CD4-positive, alpha-beta T cell treated with Interleukin-21 for 1 hour (primary cell): Measurements from ENCODE around the gene FGF6.
"Not testable (repeated sequence)": the region's sequence is repeated elsewhere in the genome, so short reads cannot be mapped to it uniquely, and the experiment has no call there.

Experiments used
- DNase-seq: peaks from one replicate; pipeline ENCODE4 v3.0.0-alpha.2; 2020

FGF6 gene

GRCh38 chr12:4417455-4417854 is 28.2 kb downstream of the FGF6 start:
- no peak for DNase-seq

DNA sequence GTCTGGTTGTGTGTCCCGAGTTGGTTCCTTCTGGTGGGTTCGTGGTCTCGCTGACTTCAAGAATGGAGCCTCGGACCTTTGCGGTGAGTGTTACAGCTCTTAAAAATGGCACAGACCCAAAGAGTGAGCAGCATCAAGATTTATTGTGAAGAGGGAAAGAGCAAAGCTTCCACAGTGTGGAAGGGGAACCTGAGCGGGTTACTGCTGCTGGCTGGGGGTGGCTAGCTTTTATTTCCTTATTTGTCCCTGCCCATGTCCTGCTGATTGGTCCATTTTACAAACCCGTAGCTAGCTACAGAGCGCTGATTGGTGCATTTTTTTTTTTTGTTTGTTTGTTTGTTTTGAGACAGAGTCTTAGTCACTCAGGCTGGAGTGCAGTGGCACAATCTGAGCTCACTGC is 29.3 kb downstream of the FGF6 start:
- no peak for DNase-seq

DNA sequence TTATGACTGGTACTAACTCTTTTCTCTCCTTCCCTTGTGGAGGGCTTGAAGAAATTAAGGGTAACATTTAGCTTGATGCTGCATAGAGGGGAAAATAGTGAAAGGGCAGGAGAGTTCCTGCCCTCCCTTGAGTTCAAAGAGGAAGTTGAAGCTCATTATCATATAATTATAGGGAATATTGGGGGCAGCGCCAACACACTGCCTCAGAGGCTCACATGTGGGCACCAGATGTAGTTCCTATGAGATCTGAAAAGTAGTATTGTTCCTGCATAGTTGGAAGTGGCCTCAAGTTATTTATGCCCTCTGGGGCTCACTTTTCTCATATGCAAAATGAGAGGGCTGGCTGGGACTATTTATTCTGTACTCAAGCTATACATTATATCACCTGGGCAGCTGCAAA is 33.1 kb downstream of the FGF6 start:
- no peak for DNase-seq

GRCh38 chr12:4412056-4412455 is 33.6 kb downstream of the FGF6 start:
- no peak for DNase-seq

DNA sequence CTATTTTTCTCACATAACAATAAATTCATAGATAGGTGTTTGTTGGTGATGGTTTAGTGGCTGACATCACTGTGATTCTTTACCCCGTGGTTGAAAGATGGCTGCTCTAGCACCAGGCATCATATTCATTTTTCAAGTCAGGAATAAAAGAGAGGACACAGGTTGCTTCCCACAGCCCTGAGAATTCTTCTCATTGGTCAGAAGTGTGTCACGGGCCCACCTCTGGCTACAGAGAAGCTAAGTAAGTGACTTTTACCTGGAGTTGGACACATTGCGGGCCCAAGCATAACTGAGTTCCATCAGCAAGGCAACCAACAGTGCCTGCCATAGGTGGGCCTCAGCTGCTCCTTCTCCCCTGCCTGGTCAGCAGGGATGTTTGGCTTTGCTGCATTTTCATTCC is 38.5 kb downstream of the FGF6 start:
- DNase-seq: no peak

GRCh38 chr12:4404877-4405637 is 40.6 kb downstream of the FGF6 start:
- not testable (repeated sequence) for DNase-seq

- DNase-seq: no peak
These were observed 42.6 kb downstream of the FGF6 start for GRCh38 chr12:4402996-4403395.

- no peak for DNase-seq
These were observed 44.5 kb downstream of the FGF6 start for GRCh38 chr12:4401117-4401516.

DNA sequence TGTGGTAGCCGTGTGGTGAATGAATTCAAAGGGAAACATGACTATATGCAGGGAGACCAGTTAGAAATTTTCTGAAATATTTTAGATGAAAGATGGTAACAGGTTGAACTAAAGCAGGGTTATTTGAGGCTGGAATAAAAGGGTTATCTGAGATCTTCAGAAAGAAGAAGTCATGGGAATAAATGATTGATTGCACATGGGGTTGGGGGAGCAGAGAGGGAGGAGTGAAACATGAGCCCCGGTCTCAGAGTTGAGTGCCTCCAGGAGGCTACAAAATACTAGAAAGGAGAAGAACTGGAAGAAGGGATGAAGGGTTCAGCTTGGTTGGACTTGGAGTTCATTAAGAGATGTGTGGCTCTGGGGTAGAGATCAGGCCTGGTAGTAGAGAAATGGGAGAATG is 49.8 kb downstream of the FGF6 start:
- no peak for DNase-seq

DNA sequence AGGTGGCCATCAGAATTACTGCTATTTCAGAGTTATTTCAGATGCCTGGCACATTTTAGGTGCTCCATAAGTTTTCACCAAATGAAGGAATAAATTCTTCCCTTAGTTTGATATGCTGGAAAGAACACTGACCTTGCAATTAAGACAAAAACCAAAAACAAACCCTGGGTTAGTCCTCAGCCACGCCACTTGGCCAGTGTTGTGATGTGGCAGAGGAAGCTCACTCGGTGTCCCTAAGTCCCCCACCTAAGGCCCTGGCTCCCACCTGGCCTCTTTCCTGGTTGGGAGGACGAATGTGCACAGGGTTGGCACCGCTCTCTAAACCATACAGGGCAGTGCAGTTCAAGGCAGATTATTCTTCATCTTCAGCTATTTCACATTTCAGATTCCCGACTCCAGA is 52.4 kb downstream of the FGF6 start:
- DNase-seq: no peak

GRCh38 chr12:4392223-4392742 is 53.3 kb downstream of the FGF6 start:
- no peak for DNase-seq

GRCh38 chr12:4388662-4389061 is 57.0 kb downstream of the FGF6 start:
- DNase-seq: no peak

GRCh38 chr12:4388032-4388431 is 57.6 kb downstream of the FGF6 start:
- no peak for DNase-seq

- no peak for DNase-seq
These were observed 58.0 kb downstream of the FGF6 start for GRCh38 chr12:4387607-4388006.

DNA sequence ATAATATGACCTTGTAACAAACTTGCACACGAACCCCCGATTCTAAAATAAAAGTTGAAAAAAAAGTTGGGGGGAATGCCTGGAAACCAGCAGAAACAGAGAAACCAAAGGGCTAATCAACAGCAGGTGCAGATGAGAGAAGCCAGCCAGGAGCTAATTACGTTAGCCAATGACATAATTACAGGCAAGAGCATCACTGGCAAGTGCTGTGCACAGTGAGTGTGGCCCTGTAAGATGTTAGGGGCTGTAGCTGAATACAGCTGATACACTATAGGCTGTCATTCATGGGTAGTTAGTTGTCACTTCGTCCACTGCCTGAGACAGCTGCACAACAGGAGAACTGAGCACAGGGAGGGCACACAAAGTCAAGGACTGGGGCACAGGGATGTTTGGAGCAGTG is 58.8 kb downstream of the FGF6 start:
- no peak for DNase-seq
